GM13976 (cell line): ENCODE data around the gene UGCG.
A peak's percentile ranks its signal among the peaks of the same experiment; 100 is the strongest.

Experiments used
- DNase-seq: peaks from one replicate; pipeline ENCODE4 v3.0.0; 2012; ENCODE audit warnings: low spot score
- CTCF ChIP-seq: IDR thresholded peaks from 2 replicates; pipeline ENCODE4 v1.5.1; 2012; ENCODE audit warnings: borderline replicate concordance, mild to moderate bottlenecking; ENCODE audit not compliant: insufficient read depth; ENCODE audit errors: extremely low read depth, missing control alignments, control extremely low read depth
- in situ Hi-C: fragments of 300-500 bp; cut with MboI; formaldehyde crosslinking; loops from one replicate; pipeline ENCODE4 v1.12.0; 2022; ENCODE audit warnings: low sequenced_read_pairs, mixed read lengths, inconsistent platforms; ENCODE audit not compliant: unreplicated experiment

UGCG gene

GRCh38 chr9:111922324-111923013, 25.9 kb downstream of the UGCG start:
- TF ChIP-seq CTCF: no peak
- in situ Hi-C loops: loop anchor here (25.0 kb wide), 1 partner anchor 440 kb away; no protein-coding TSS in a partner anchor
- no peak for DNase-seq

- no peak for DNase-seq
- no peak for TF ChIP-seq CTCF
- in situ Hi-C loops: loop anchor here (25.0 kb wide), 1 partner anchor 438 kb away; no protein-coding TSS in a partner anchor
These were observed 27.7 kb downstream of the UGCG start for GRCh38 chr9:111924281-111924680.

- in situ Hi-C loops: no loop called here
- TF ChIP-seq CTCF: no peak
- no peak for DNase-seq
These were observed 28.6 kb downstream of the UGCG start for GRCh38 chr9:111925017-111925770.

- DNase-seq: no peak
- no peak for TF ChIP-seq CTCF
- in situ Hi-C loops: no loop called here
These were observed 29.2 kb downstream of the UGCG start for GRCh38 chr9:111925784-111926183.

- no peak for TF ChIP-seq CTCF
- DNase-seq: peak; percentile 75
- in situ Hi-C loops: no loop called here
These were observed 29.8 kb downstream of the UGCG start for GRCh38 chr9:111926421-111926875.

- TF ChIP-seq CTCF: no peak
- DNase-seq: no peak
- in situ Hi-C loops: no loop called here
These were observed 31.7 kb downstream of the UGCG start for GRCh38 chr9:111928359-111928720.
